ENCODE results near the gene BRCA1.

GRCh38 chr17:43056051-43056450 is 69.1 kb downstream of the BRCA1 start:
- TF ChIP-seq POLR2A (IDR thresholded peaks at IDR 0.05): no peak
- TF ChIP-seq, protein P1, sequence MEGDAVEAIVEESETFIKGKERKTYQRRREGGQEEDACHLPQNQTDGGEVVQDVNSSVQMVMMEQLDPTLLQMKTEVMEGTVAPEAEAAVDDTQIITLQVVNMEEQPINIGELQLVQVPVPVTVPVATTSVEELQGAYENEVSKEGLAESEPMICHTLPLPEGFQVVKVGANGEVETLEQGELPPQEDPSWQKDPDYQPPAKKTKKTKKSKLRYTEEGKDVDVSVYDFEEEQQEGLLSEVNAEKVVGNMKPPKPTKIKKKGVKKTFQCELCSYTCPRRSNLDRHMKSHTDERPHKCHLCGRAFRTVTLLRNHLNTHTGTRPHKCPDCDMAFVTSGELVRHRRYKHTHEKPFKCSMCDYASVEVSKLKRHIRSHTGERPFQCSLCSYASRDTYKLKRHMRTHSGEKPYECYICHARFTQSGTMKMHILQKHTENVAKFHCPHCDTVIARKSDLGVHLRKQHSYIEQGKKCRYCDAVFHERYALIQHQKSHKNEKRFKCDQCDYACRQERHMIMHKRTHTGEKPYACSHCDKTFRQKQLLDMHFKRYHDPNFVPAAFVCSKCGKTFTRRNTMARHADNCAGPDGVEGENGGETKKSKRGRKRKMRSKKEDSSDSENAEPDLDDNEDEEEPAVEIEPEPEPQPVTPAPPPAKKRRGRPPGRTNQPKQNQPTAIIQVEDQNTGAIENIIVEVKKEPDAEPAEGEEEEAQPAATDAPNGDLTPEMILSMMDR (IDR thresholded peaks at IDR 0.05): no peak

All from right lobe of liver (tissue), 4 donors.